ENCODE measurements around the gene HOXB6.

HOXB6 gene

GRCh38 chr17:48604770-48605329 lies at the start of gene HOXB6:
Gene HOXB6 (minus strand): TSS chr17:48604986. CDS start chr17:48598150, 6,836 bp downstream.
- DNase-seq = no peak

DNA sequence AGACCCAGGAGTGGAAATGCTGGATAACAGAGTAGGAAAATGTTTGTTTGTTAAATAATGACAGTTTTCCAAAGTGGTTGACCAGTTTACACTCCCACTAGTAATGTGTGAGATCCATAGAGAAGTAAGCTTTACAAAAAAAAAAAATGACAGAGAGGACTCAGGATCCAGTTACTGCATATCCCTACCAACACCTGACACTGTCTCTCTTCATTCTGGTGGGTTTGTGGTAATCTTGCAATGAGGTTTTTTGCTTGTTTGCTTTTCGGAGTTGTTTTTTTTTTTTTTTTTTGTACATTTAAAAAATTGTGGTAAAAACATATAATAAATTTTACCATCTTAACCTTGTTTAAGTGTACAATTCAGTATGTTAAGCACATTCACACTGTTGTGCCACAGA lies 45.0 kb upstream of the HOXB6 start:
- no peak for DNase-seq

GRCh38 chr17:48647963-48648245 lies 43.1 kb upstream of the HOXB6 start:
- no peak for DNase-seq

DNA sequence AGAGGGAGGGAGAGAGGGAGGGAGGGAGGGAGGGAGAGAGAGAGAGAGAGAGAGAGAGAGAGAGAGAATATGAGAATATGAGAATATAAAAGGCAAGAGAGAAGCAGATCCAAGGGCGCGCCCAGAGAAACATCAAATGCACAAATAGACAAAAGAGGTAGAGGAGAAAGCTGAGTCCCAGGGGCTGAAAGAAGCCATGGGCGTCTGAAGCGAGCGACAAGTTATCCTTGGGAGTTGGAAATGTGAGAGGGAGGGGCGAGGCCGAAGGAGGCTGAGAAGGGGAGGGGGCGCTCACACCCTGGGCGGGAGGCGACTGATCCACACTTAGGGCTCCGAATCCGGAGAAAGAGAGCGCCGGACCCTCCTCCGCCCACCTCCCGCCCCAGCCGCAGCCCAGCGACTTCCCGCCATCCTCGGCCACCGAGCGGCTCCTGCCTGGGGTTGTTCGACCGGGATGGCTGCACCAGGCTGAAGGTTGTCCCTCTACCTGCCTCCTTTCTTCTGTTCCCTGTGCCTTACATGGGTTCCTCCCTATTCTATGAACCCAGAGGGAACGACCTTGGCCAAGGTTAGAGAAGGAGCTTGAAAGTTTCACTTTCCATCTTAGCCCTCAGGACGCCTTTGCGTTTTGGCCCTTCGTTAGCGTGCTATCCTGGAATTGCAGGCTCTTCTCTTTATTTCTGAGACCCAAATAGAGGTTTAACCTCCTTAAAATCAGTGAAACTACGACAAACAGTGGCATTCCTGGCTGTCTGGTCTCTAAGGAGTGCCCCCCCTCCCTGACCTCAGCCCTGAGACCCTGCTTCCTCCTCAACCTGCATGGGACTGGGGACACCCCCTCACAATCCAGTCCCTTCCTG lies 42.5 kb upstream of the HOXB6 start:
- no peak for DNase-seq

GRCh38 chr17:48646183-48647102 lies 41.7 kb upstream of the HOXB6 start:
- no peak for DNase-seq

- DNase-seq = no peak
Observed at GRCh38 chr17:48645639-48646182, 40.9 kb upstream of the HOXB6 start.

DNA sequence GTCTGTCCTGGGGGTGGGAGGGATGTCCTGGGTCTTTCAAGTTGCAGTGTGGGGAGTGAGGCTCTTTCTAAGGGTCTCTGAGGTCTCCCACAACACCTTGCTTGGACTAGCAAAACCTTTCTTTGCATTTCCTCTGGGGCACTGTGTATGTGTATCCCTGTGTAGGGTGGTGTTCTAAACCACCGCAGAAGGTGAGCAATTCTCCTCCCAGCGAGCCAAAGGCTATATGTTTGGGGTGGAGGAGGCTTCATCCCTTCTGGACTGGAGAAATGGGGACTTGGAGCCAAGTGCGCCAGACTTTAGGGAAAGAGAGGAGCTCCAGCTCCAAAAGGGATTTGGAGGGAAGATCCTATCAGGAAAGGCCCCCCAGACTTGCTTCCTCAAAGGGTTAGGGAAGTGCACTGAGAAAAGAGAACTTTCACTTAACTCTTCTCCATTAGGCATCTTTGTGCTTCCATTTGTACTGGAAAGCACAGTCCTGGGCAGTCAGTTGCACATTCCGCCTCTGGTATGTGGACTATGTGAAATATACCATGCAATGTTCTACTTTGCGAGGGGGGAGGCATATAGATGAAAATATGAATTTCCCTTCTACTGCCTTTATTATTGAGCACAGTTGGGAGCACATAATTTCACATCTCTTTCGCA lies 40.2 kb upstream of the HOXB6 start:
- no peak for DNase-seq

DNA sequence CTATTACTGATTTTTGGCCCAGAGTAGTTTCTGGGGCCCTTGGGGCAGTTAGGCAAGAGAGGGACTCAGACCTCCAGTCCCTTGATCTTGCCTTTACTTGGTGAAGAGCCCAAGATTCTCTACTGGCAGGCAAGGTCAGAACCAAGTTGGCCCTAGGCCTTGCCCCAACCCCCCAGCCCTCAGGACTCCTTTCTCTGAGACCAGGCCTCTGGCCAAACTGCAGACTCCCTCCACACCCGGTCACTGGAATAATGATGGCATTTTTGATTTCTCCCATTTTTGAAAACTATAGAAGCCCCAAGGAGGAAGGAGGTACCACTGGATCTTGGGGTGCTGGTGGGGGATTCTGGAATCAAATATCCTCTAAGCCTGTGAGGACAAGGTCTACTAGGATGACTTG lies 39.4 kb upstream of the HOXB6 start:
- DNase-seq = no peak

GRCh38 chr17:48643697-48644012 lies 38.9 kb upstream of the HOXB6 start:
- DNase-seq = no peak

GRCh38 chr17:48642843-48643696 lies 38.3 kb upstream of the HOXB6 start:
- DNase-seq = no peak

GRCh38 chr17:48642059-48642842 lies 37.5 kb upstream of the HOXB6 start:
- no peak for DNase-seq

GRCh38 chr17:48641541-48642058 lies 36.8 kb upstream of the HOXB6 start:
- DNase-seq = no peak

DNA sequence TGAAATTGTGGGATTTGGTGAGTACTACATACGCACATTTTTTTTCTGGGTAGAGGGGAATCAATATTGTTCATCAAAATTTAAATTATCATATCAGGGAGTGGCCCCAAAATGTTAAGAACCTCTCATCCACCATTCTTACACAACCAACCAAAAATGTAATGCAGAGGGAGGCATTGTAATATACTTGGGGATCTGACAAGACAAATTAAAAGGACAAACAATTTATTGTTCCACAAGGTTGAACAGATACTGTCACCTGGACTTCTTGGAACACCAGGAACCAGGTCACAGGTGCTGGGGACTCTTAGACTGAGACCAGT lies 36.0 kb upstream of the HOXB6 start:
- no peak for DNase-seq

DNA sequence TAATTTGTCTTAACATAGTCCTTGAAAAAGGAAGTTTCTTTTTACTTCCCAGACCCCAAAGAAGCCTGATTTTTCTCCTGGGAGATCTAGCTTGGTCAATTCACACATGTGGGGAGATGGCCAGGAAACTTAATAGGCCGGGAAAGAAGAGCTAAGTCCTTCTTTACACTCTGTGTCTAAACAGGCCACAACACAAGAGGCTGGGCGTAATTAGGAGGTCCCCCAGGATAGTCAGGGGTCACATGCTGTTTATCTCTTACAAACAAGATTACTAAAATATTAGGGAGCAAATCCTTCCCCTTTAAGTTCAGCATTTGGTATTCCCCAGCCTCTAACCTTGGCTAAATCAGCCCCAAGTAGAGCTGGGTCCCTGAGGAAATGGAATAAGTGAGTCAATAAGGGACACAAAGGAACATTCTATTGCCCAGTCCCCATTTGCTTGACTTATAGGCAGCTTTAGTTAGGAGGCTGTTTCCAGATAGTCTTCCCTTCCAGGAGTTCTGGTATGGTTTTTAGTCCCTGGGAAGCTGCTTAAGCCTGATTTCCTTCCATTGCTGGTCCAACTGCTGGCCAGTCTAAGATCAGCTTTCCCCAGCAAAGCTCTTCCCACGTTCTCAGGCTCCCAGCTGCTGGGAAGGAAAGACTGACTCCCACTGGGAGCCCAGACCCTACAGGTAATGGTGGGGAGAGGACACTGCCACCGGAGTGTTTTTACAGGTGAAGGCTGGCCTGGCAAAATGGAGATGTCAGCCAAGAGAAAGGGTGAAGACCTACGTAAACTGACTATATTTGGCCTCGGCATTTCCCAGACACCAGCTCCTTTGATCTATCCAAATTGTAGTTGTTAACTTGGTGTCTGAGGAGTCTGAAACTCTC lies 35.4 kb upstream of the HOXB6 start:
- no peak for DNase-seq

DNA sequence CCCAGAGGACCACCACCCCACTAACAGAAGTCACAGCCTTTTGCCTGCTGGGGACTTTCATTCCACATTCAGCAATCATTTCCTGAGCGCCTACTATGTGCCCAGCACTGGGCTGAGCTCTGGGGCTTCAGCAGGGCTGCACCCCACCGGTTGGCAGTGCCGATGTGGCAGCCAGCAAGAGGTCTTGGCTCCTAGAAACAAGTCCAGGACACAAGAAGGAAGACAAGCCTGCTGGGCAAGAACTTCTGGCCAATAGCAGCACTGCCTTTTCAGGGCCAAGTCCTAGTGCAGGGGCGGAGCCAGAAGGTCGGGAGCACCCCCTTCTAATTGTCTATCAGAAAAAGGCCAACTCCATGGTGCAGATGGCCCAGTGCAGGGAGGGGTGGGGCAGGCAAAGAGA lies 34.4 kb upstream of the HOXB6 start:
- DNase-seq = no peak

GRCh38 chr17:48637323-48638260 lies 32.8 kb upstream of the HOXB6 start:
- DNase-seq = no peak

DNA sequence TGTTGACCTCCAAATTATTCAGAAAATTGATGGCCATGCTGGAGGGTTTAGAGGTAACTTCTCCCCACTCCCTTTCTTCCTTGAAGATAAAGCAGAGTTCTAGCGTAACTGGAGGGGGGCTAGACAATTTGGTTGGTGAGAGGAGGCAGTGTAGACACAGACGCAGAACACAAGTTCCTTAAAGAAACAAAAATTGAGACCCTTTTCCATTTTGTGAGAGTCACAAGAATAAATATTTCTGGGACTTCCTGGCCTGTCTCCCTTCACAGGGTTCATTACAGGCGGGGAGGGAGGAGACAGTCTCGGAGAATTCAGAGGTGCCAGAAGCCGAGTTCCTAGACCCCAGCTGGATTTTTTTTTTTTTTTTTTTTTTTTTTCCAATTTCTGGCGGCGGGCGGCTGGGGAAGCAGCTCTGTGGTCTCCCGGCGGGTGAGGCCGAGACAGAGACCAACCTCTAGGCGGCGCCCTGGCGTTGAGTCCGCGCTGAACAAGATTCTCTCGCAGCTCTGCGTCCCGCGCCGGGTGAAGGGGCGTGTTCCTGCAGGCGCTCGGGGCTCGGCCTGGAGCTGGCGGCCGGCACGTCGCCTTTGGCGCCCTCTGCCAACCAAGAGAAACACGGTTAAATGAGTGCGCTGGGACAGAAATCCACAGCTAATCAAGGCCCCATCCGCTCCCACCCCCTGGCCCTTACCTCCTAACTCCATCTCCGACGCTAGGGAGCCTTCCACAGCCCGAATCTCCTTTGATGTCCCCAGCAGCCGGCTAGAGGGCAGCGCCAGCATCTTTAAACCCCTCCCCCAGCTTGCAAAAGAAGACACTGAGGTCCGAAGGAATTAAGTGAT lies 31.6 kb upstream of the HOXB6 start:
- DNase-seq = peak; percentile 78
